GM18873 (cell line): ENCODE results near the gene RFX5.
"Not testable (repeated sequence)": the region's sequence is repeated elsewhere in the genome, so short reads cannot be mapped to it uniquely, and the experiment has no call there.

ENCODE experiments used
- ATAC-seq: cut with Tn5 transposase; IDR thresholded peaks from one replicate; pipeline ENCODE4 v1.9.1; 2021; ENCODE audit warnings: mild to moderate bottlenecking, moderate library complexity, moderate number of reproducible peaks; ENCODE audit not compliant: unreplicated experiment, low FRiP score

The RFX5 gene

DNA sequence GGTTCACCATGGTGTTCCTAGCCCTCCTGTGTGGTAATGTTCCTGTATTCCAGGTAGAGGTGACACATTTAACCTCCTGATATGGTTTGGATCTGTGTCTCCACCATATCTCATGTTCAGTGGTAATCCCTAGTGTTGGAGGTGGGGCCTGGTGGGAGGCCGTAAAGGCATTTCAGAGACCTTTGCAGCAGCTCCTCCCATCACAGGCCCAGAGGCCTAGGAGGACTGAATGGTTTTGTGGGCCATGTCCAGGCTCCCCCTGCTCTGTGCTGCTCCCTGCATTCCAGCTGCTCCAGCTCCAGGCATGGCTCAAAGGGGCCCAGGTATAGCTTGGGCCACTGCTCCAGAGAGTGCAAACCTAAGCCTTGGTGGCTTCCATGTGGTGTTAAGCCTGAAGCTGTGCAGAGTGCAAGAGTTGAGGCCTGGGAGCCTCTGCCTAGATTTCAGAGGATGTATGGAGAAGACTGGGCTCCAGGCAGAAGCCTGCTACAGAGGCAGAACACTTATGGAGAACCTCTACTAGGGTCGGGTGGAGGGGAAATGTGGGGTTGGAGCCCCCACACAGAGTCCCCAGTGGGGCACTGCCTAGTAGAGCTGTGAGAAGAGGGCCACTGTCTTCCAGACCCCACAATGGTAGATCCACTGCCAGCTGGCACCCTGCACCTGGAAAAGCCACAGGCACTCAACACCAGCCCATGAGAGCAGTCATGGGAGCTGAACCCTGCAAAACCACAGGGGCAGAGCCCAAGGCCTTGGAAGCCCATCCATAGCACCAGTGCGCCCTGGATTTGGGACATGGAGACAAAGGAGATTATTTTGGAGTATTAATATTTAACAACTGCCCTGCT is 15.5 kb upstream of the RFX5 start:
- ATAC-seq: no peak

DNA sequence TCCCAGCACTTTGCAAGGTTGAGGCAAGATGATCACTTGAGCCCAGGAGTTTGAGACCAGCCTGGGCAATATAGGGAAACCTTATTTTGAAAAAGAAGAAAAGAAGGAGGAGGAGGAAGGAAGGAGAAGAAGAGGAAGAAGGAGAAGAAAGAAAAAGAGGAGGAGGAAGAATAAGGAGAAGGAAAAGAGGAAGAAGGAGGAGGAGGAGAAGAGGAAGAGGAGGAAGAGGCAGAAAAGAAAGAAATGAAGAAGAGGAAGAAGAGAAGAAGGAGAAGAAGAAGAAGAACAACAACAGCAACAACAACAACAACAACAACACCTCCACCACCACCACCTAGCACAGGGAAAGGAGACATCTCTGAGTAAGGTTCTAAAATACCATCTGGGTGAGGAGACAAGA is 14.8 kb upstream of the RFX5 start:
- no peak for ATAC-seq

DNA sequence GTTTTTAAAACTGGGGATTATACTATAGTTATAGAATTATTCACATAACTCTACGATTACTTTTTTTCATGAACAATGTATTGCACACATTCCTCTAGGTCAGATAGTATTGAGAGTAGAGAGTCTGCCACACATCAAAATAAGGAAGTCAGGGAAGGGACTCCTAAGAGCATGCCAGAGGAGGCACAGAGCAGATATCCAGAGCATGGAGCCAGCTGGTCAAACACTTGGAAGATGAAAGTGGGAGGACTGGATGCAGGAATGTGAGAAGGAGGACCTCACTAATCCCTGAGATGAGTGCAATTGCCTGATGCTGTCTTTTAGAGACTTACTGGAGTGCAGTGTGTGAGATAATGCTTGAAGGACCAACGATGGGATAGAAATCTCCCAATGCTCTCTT is 9.6 kb upstream of the RFX5 start:
- ATAC-seq: no peak

DNA sequence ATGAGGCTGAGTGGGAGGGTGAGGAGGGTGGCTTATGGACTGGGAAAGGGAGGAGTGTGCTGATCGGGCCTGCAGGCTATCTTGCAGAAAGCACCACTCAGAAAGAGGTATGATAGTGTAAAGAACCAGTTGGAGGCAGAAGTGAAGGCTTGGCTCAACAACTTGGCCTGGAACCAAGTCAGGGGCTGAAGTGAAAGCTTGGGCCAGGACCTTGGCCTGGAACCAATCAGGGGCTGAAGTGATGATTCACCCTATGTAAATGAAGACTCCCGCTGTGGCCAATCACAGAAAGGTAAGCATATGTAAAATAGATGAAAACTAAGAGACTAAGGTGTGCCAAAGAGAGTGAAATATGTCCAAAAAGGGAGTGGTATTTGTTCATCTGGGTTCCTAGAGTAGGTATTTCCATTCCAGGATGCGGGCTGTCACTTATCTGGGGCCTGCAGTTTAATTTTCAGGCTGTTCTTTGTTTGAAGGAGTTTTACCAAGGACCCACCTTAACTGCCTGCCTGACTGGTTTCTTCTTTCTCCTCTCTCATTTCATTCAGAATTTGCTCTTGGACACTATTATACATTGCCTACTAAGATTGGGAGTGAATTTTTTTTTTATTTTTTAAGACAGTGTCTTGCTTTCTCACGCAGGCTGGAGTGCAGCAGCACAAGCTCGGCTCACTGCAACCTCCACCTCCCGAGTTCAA is 5.1 kb upstream of the RFX5 start:
- ATAC-seq: no peak

DNA sequence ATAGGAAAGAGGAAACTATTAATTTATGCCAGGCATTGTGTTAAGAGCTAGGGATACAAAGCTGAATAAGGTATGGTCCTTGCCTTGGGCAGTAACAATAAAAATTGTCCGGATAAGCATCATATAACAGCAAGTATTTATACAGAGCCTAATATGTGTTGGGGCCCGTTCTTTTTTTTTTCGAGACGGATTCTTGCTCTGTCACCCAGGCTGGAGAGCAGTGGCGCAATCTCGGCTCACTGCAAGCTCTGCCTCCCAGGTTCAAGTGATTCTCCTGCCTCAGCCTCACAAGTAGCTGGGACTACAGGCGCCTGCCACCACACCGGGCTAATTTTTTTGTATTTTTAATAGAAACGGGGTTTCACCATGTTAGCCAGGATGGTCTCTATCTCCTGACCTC is 3.3 kb upstream of the RFX5 start:
- not testable (repeated sequence) for ATAC-seq

DNA sequence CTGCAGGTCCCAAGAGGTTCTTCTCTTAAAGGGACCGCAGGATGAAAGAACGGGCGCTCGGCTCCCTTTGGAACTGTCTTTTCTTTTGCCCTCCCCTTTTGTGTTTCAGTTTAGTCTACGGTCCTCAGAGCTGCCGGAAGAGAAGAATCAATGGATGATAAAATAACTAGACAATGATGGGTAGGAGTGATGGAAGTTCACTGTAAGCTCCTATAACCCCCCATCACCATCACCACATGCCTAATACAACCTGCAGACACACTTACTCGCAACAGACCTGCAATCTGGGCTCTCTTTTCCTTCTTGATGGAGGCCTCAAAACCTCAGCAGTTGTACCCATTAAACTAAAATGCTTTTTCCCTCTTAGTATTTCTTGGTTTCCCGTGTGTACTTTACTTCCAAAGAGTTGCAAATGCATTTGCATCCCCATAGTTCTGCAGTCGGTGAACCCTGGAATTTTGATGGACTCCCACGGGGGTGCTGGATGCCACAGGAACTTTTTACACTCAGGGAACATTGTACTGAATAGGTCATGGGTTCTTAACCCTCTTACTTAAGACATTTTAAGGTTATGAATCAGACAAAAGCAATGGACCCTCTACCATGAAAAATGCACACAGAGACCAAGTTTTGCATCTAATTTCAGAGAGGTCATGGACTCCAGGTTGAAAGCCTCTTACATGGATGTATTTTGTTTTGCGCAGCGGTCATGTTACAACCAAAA is 633 bp upstream of the RFX5 start:
- ATAC-seq: no peak

DNA sequence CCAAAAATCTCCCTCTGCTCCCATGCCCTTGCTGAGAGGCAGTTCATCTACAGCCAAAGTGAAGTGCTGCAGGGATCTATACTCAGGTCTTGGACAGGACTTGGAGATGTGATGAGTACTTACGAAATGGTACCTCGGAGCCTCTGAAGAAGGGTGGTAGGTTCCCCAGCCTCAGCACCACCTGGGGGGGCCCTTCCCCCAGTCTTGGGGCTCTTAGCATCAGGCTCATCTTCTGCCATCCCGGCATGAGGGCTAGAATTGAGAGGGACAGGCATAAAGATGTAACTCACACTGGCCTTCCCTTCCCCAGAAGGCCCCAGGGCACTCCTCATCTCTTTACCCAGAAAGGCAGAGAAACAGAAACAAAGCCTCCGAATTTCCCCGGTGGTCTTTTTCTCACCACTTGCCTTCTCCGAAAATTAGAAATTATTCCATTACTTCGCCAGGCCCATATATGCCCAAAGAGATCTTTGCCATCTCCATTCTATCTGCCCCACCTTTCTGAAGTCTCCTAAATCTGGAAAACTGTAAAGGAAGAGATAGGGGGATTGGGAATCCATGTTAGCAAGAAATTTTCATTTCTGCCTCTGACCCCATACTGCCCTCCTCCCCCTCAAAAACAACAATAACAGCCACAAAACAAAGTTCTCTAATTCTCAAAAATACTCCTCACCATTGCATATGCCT is 827 bp downstream of the RFX5 start:
- no peak for ATAC-seq

DNA sequence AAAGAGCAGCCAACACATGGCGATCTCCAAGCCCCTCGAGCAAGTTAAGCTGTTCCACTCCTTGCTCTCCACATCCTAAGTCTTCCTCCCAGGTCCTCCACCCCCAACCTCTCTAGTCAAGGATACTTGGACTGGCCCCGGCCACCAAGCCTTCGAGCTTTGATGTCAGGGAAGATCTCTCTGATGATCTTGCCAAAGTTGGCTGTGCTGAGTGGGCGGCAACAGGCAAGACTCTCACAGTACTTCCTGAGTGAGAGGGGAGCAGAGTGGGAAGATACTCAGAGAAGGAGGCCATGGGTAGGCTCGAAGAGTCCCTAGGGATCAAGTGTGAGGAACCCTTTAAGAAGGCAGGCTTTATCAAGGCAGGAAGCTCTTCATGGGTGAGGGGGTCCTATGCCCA is 2.8 kb downstream of the RFX5 start:
- no peak for ATAC-seq

DNA sequence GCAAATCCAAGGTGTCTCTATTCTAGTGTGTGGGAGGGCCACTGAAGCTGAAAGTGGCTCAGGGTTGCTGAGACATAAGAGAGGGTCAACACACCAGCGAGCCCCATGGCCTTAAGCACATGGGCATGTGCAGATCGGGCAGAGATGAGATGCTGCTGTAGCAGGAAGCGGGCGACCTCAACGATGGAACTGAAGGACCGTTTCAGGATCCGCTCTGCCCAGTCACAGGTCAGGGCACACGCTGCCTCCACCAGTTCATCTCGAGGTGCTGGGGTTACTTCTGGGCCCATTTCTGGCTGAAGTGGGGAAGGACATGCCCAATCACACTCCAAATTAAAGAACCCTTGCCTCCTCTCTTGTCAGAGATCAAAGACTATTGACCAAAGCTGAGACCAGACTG is 3.5 kb downstream of the RFX5 start:
- no peak for ATAC-seq

DNA sequence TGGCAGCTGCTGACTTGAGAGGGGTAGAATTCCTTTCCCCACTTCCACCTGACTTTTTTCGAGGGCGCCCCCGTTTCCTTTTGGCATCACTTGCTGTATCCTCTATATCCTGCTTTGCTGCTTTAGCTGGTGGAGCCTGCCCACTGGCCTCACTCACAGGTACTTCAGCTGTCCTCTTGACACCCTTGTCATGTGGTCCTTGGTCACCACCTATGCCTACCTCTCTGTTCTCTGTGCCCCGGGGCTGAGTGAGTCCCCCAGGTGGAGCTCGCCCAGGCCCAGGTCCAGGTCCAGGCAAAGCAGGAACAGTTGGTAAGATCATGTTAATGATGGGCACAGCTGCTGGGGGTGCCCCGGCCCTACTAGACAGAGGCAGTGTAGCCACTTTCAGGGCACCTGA is 4.5 kb downstream of the RFX5 start:
- ATAC-seq: no peak

DNA sequence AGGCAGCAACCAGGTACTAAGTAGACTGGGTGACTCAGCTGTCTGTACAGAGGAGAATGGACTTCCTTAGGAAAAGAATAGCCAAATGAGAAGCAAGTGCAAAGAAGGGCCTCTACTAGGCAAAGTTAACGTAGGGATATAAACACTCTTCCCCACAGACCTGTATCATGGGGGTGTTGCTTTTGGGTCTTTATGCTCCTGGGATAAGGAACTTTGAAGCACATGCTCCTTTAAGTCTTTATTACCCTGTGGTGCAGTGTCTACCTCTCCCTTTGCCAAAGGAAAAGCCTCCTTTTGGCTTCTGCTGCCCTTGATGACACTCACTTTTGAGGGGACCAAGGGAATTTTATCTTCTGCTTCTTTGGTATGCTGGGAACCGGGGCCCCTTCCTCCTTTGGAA is 5.0 kb downstream of the RFX5 start:
- ATAC-seq: no peak

DNA sequence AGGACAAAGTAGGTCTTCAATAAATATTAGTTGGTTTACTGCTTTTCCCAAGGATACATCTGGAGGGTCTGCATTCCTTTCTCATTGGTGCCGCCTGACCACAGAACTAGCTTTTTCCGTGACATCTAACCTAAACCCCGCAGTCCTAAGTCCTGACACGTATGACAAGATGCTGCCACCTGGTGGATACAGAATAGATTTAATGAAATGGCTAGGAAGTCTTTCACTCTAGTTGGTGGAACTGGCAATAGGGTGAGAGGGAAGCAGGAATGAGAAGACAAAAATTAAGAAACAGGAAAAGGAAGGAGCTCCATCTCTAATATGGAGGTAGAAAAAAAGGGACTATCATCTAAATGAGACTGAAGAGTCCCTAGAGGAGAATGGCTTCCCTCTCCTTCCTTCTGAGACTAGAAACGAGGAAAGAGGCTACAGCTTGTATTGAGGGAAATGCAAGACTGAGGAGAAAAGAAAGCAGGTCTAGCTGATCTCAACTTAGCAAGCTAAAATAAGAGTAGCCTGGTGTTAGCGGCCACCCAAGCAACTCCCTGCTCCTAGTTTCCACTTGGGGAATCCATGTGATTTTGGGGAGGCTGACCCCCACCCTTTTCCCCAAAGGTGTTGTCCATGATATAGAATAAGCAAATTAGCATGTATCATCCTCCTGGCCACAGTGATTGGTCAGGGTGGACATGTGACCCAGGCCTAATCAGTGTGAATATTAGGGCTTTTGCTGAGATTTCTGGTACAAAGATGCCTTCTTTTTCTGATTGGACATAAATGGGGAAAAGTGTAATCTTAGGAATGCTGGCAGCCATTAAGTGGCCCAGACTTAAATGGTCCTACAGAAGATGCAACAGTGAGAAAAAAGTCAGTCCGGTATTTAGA is 5.9 kb downstream of the RFX5 start:
- ATAC-seq: no peak

DNA sequence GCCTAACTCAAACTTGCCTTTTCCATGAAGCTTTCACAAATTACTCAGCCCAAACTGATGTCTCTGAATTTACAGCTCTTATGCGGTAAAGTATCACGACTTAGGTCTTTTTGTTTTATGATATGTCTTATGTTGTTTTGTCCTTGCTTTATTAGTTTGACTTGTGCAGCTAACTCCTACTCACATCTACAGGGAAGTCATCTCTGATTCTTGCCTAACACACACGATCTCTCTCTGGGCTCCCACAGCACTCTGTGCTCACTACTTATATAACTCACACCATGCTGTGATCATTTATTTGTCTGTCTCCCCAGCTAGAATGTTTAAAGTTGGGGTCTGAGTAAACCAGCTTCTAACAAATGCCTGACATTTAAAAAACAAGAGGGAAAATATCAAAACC is 10.5 kb downstream of the RFX5 start:
- ATAC-seq: no peak

DNA sequence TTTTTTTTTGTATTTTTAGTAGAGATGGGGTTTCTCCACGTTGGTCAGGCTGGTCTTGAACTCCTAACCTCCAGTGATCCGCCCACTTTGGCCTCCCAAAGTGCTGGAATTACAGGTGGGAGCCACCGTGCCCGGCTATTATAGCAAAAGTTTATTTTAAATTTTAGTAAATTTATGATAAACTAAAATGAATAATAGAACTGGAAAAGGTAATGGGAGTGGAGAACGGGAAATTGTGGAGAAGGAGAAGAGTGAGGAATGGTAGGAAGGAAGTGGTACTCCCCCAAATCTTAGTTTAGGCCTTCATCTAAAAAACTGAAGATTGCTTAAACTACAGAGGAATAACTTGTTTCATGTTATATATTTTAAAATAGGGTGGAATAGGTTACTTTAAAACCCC is 12.2 kb downstream of the RFX5 start:
- no peak for ATAC-seq

DNA sequence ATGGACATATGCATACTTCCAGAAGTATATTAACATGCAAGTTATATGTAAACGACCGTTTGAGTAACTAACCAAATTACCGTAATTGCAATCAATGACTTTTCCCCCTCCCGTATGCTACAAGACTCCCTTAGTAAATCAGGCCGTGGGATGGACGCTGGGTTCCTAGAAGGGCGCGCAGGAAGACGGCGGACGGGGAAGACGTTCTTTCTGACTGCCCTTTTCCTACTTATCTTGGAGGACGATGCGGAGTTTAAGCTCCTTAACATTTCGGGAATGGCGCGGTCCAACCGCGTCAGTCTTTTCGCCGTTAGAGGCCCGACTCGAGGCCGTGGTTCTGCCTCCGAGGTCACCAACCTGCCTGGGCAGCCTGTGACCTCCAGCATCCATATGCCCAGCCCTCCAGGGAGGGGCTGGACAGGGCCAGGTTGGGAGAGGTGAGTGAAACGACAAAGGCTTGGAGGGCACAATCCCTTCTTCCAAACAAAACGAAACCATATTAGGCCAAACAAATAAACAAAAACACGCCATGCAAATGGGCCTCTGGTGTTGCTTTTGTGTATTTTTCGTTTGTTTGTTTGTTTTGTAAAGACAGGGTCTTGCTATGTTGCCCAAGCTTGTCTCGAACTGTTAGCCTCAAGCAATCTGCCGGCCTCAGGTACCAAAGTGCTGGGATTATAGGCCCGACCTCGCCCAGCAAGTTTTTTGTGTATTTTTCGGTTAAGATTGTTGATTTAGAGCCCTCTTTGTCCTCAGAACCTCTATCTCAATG is 19.0 kb downstream of the RFX5 start:
- ATAC-seq: no peak

DNA sequence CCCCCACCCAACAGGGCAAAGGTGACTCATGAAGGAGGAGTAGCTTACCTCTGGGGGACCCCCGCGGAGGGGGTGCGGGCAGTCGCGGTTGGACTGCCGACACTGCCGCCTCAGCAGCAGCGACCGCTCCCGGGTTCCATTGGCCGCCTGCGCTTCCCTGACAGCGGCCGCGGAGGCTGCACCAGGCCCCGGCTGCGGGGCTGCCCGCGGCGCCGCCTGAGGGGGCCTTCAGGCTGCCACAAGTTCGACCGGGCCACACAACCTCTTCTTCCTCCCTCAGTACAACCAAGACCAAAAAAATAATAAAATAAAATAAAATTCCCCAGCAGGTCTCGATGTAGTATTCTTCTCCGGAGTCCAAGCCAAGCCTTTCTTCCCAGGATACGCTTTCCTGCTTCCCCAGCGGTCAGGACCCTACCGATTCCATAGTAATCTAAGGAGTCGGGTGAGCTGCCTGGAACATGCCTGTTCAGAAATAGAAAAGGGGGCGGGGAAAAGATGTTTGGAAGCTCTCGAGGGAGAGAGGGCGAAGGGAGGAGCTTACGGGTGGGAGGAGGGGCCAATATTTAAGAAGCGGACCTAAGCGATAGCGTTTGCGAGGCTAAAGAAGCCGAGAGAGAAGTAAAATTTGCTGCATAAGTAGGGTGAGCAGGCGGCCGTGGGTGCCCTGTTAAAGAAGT is 19.7 kb downstream of the RFX5 start, which contains the start of gene PI4KB:
PI4KB (minus strand) TSS at position 194 of the 680 bp plus-strand sequence. CDS start 10,935 bp downstream, outside the sequence.
- no peak for ATAC-seq

DNA sequence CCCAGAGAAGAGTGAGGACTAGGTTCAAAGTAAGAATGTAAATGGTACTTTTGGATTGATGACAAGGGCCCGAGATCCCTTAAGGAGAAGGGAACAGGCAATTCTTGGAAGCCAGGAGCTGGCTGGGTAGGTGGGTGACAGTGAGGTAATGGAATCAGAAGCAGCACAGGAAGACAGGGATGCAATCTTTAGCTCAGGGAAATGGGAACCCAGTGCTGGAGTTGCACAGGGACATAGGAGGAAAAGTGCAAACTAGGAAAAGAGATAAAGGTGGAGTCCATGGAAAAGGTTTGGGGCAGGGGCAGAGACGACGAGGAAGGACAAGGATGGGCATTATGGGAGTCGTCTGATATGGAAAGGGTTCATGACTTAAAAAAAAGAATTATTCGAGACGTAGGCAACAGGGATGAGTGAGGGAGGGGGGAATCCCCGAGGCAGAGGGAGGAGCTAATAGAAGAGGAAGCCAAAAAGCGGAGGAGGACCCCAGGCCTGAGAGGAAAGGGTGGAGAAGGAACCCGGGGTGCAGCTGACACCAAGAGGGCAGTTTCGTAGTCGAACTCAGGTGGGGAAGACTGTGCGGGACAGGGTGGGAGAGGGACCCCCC is 20.3 kb downstream of the RFX5 start:
- no peak for ATAC-seq
